ENCODE data around the gene CDH23. TPM values are rescaled to one million over a fixed set of nuclear protein-coding genes. Genes with fewer than 3 reads are reported as not detected.

The CDH23 gene
- total RNA-seq, 1 donor from 2014 or later, result 1.3 TPM

DNA sequence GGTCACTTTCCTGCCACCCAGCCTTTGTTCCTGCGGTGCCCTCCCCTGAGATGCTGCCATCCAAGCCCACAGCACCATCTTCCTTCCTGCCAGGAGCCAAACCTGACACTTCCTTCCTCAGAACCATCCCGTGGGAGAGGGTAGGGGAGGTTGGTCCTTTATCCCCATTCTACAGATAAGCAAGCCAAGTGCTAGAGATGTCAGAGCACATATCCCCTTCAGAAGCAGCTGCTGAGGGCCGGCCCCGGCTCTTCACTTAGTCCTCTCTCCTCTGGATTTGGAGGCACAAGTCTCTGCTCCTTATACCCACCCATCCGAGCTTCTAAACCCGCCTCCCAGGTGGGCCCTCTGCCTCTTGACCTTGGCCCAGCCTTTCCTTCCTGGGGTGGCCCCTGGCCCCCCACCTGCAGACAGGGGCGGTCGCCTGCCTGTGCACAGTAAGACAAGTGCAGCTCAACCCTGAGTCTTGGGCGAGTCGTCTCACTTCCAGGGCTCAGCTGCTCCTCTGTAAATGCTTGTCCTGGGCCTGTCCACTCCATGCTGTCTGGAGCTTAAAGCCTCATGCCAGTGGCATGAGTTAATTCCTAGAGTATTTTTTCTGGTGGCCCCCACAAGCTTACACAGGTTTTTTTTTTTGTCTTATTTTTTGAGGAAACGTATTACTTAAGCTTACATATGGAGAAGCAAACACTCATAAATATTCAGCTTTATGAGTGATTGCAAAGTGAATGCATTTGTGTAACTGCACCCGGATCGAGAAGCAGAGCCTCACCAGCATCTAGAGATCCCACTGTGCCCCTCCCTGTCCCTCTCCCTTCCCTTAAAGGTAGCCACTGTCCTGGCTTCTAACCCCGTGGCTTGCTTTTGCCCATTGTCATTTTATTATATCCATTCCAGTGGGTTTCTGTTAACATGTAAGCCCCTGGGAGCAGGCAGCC lies 125.1 kb downstream of the CDH23 start:
- no peaks in the 10 kb centered on the region for H3K4me1 Mint-ChIP-seq
- intact Hi-C loops (cut with micrococcal nuclease), result no loop called here

DNA sequence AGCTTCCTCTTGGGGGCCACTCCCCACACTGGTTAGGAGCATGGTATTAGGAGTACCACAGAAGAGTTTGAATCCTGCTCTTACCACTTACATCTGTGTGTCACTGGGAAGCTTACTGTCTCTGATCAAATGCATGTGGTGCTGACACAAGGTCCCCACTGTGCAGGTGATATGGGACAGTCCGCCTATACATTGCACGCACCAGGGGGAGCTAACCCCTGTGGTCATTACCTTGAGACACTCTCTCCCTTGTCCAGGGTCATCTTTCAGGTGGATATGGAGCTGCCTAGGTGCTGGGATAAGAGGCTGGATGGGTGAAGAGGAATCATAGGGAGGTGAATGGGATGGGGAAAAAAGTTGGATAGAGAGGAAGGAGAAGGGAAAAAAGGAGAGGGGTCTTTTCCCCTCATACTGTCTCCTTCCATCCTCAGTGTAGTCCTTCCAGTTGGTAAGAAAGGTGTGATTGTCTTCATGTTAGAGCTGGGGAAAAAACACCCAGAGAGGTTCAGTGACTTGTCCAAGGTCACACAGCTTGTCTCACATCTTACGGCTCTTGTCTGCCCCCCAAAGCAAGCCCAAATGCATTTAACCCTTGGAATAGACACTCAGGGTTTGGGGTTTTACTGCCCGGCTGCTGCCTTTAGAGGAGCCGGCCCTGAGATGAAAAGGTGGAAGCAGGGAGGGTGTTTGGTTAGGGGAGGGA lies 125.9 kb downstream of the CDH23 start:
- Mint-ChIP-seq H3K27ac (peak overlapping the region; percentile 47), H3K27me3 (peaks cover 5% of the 10 kb centered on the region), H3K4me1 (no peaks in the 10 kb centered on the region), H3K4me3 (no peak overlapping the region), H3K36me3 (ENCODE audit: low read depth) (no peaks in the 10 kb centered on the region), H3K9me3 (no peaks in the 10 kb centered on the region)
- DNase-seq, result no peak
- intact Hi-C loops (cut with micrococcal nuclease), result no loop called here

More for the DNA sequence above, 125.1 kb downstream of the CDH23 start:
- Mint-ChIP-seq H3K27ac (peak overlapping the region; percentile 47), H3K27me3 (peaks cover 5% of the 10 kb centered on the region), H3K9me3 (no peaks in the 10 kb centered on the region), H3K36me3 (ENCODE audit: low read depth) (no peaks in the 10 kb centered on the region), H3K4me3 (no peak overlapping the region)
- DNase-seq, result no peak

DNA sequence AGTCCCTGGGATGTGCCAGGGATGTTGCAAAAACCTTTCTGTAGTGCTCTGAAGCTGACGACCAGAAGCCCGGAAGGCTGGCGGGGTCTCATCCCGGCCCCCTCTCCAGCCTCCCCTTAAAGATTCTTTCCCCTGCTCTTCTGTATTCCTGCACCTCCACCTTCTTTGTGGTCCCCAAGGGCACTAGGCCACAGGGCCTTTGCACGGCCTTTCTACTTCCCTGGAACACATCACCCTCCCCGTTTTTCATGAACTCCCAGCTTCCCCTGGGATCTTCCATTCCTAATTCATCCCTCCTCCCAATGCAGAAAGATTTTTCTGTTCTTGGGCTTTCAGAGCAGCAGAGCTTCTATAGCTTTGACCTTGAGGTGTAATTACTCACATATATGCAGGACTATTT lies 127.0 kb downstream of the CDH23 start:
- intact Hi-C loops (cut with micrococcal nuclease), result no loop called here
- Mint-ChIP-seq H3K4me1 (no peaks in the 10 kb centered on the region), H3K27me3 (peaks cover 5% of the 10 kb centered on the region), H3K9me3 (no peaks in the 10 kb centered on the region), H3K4me3 (no peak overlapping the region), H3K27ac (no peak overlapping the region), H3K36me3 (ENCODE audit: low read depth) (no peaks in the 10 kb centered on the region)
- no peak for DNase-seq

DNA sequence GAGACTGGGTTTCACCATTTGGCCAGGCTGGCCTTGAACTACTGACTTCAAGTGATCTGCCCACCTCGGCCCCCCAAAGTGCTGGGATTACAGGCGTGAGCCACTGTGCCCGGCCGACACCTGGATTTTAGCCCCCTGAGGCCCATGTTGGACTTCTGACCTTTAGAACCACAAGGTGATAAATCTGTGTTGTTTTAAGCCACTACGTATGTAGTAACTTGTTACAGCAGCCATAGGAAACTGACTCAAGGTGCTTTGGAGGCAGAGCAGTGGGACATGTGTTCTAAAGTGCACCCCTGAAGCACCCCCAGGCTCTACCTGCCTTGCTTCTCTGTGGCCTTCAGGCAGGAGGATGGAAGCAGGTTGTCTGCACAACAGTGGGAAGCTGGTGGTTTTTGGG lies 128.4 kb downstream of the CDH23 start:
- Mint-ChIP-seq H3K4me1 (no peaks in the 10 kb centered on the region), H3K9me3 (no peaks in the 10 kb centered on the region), H3K27ac (no peak overlapping the region), H3K4me3 (no peak overlapping the region), H3K36me3 (ENCODE audit: low read depth) (no peaks in the 10 kb centered on the region), H3K27me3 (peaks cover 5% of the 10 kb centered on the region)
- no peak for DNase-seq
- intact Hi-C loops (cut with micrococcal nuclease), result no loop called here

DNA sequence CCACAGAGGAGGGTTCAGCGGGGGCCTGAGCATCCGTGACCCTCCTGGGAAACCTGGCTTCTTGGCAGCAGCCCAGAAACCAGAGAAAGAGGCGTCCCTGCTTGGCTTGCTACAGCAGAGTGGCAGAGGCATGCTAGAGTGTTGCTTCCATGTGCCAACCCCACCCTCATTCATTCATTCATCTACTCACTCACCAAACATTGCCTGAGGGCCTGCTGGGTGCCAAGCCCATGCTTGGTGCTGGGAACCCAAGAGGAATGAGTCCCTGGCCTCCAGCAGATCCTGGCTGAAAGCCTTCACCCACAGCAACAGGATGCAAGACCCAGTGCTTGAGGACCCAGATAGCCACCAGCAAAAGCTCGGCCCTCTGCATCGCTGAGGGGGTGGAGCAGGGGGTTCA lies 129.0 kb downstream of the CDH23 start:
- H3K4me1 Mint-ChIP-seq, result no peaks in the 10 kb centered on the region
- no peak for DNase-seq
- intact Hi-C loops (cut with micrococcal nuclease), result no loop called here
- H3K4me3 Mint-ChIP-seq, result no peak overlapping the region
- H3K27ac Mint-ChIP-seq, result no peak overlapping the region
- no peaks in the 10 kb centered on the region for H3K9me3 Mint-ChIP-seq
- H3K36me3 Mint-ChIP-seq (ENCODE audit: low read depth), result no peaks in the 10 kb centered on the region
- peaks cover 5% of the 10 kb centered on the region for H3K27me3 Mint-ChIP-seq

DNA sequence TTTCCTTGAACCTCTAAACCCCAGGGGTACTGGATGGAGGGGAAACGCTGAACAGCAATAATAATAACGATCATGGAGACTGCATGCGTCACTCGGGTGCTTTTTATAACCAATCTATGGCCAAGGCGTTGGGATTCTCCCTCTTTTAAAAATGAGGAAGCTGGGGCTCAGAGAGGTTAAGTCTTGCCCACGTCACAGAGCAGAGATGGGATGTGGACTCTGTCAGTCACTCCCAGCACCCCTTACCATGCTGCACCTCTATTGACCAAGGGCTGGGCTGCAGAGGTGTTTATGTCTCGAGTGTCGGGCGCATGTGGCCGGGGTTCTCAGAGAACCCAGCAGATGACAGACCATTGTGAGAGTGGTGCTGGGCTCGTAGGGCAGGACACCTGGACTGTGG lies 129.9 kb downstream of the CDH23 start:
- intact Hi-C loops (cut with micrococcal nuclease), result no loop called here
- Mint-ChIP-seq H3K36me3 (ENCODE audit: low read depth) (no peaks in the 10 kb centered on the region), H3K27ac (no peak overlapping the region), H3K4me1 (peaks cover 5% of the 10 kb centered on the region), H3K4me3 (no peak overlapping the region), H3K9me3 (no peaks in the 10 kb centered on the region), H3K27me3 (peaks cover 5% of the 10 kb centered on the region)
- DNase-seq, result no peak

DNA sequence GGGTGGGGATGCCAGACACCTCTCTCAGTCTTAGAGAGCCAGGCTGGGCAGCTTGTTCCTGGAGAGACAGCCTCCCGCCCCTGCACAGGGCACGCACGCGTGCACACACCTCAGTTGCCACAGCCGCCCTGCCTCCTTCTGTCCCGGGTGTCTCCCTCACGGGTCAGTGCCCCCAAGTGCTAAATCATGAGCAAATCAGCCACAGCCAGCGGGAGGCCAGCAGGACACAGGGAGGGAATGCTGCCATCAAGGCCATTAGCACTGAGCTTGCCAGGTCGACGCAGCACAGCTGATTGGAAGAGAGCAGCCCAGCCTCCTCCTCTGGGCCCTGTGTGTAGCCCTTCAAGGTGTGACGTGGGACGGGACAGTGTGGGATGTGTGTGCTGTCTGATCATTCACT lies 130.4 kb downstream of the CDH23 start:
- Mint-ChIP-seq H3K27me3 (peaks cover 5% of the 10 kb centered on the region), H3K4me1 (peaks cover 9% of the 10 kb centered on the region), H3K4me3 (no peak overlapping the region), H3K27ac (no peak overlapping the region), H3K36me3 (ENCODE audit: low read depth) (no peaks in the 10 kb centered on the region), H3K9me3 (no peaks in the 10 kb centered on the region)
- intact Hi-C loops (cut with micrococcal nuclease), result no loop called here
- no peak for DNase-seq

DNA sequence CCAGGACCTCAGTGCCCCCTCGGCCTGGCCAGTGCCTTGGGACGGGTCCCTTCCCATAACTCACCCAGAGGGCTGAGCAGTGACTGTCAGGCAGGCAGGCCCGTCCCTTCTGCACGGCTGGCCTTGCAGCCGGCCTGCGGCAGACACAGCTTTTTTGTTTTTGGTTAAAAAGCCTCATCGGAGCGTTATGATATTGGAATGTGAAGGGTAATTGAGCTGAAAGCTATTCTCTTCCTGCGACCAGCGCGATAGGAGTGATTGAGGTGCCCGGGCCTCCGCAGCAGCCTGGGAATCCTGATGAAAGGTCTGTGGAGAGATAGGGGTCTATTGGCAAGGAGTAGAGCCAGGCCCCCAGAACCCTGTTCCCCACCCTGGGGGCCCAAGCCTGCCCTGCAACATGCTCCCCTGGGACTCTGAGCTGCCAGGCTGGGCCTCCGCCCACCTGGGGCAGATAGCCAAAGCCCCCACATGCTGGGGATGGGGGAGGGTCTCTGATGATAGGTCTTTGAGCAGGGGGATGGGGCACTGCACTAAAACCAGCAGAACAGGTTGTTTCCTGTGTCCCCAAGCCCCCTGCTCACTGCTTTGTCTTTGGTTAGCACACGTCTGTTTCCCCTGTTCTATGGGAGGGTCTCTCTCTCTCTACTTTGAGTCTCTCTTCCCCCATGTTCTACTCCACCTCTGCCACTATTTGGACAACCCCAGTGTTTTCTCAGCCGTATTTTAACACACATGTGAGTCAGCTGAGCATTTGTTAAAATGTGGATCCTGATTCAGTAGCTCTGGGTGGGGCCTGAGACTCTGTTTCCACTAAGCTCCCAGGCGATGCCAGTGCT lies 131.9 kb downstream of the CDH23 start:
- Mint-ChIP-seq H3K27ac (no peak overlapping the region), H3K4me1 (peaks cover 10% of the 10 kb centered on the region), H3K9me3 (peaks cover 3% of the 10 kb centered on the region), H3K27me3 (peaks cover 2% of the 10 kb centered on the region), H3K36me3 (ENCODE audit: low read depth) (no peaks in the 10 kb centered on the region), H3K4me3 (no peak overlapping the region)
- DNase-seq, result no peak
- intact Hi-C loops (cut with micrococcal nuclease), result no loop called here

DNA sequence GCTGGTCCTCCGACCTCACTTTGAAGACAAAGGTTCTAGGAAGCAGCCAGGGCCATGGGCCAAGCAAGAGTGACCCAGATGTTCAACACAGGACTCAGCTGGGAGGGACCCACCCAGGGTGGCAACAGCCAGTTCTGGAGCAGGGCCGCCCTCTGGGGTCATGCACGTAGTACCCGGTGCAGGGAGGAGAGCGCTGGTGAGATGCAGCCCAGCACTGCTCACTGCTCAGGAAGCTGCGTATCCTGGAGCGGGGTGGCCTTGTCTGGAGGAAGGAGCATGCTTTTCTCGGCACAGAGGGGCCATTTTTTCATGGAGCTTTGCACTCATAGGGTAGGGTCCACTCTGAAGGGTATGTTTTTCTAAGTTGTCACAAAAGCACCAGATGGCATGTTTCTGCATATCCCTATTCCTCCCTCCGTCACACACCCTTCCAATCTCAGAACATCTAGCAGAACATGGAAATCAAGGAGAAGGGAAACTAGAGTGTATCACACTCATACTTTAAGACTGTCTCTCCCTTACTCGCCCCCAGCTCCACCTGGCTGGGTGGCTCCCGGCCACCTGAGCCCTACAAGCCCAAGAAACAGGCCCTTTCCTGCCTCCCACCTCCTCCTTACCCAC lies 132.6 kb downstream of the CDH23 start:
- H3K36me3 Mint-ChIP-seq (ENCODE audit: low read depth), result no peaks in the 10 kb centered on the region
- DNase-seq, result no peak
- peak overlapping the region; percentile 35 for H3K27ac Mint-ChIP-seq
- H3K4me3 Mint-ChIP-seq, result no peak overlapping the region
- intact Hi-C loops (cut with micrococcal nuclease), result no loop called here
- peaks cover 3% of the 10 kb centered on the region for H3K9me3 Mint-ChIP-seq
- peaks cover 2% of the 10 kb centered on the region for H3K27me3 Mint-ChIP-seq
- H3K4me1 Mint-ChIP-seq, result peaks cover 10% of the 10 kb centered on the region

DNA sequence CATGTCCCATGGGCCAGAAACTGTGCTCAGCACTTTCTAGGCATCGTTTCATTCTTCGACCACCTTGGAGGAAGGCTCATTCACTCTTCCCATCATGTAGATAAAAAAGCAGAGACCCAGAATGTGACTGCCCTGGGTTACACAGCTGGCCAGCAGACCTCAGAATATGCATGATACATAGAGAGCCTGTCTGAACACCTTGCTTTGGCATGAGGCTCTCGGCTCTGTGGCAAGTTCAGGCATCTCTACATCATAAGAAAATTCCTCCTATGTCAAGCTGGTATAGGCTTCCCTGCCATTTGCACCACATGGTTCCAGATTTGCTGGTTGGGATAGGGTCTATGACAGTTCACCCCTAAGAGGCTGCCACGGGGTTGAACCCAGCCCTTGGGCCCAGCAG lies 134.1 kb downstream of the CDH23 start:
- H3K27me3 Mint-ChIP-seq, result no peaks in the 10 kb centered on the region
- no peak for DNase-seq
- H3K27ac Mint-ChIP-seq, result peak overlapping the region; percentile 94
- H3K9me3 Mint-ChIP-seq, result peaks cover 3% of the 10 kb centered on the region
- H3K4me3 Mint-ChIP-seq, result no peak overlapping the region
- peaks cover 10% of the 10 kb centered on the region for H3K4me1 Mint-ChIP-seq
- H3K36me3 Mint-ChIP-seq (ENCODE audit: low read depth), result no peaks in the 10 kb centered on the region
- intact Hi-C loops (cut with micrococcal nuclease), result loop anchor here (5.0 kb wide), 1 partner anchor 72 kb away; no protein-coding TSS in a partner anchor

DNA sequence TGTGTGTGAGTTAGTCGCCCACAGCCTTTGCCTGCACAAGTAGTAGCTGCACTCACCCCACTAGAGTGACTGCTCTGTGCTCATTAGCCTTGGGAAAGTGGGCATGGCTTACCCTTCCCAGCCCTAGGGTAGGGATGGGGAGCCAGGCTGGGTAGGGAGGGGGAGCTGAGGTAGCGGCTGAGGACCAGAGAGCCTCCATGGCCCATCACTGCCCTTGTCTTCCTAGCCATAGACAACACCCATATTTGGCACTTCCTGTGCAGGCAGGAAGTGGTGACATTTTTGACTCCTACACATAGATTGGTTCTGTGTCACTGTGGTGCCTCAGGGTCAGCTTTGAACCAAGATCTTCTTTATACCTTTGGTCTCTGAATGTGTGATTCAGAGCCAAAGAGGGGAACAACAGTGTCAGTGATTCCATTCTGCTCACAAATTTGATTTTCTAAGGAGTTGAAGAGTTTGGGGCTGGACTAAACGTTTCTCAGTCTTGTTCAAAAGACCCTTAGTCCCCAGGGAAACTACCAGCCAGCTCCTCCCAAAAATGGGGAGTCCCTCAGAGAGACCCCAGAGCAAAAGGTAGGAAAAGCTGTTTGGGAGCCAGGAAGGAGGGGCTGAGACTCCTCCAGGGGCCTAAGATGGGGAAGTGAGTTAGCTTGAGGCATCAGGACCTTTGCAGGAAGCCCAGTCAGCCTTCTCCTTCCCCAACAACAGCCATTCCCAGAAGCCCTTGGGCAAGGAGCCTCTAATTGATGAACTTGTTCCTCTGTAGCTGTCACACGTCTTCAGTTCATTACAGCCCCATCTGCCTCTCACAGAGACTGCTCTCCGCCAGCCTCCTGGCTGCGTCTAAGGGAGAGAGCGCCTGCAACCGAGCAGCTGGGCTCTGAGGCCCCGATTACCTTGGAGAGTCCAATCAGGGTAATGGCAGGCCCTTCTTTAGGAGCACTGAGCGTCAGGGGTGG lies 135.0 kb downstream of the CDH23 start:
- Mint-ChIP-seq H3K27me3 (no peaks in the 10 kb centered on the region), H3K4me1 (peaks cover 16% of the 10 kb centered on the region), H3K9me3 (peaks cover 3% of the 10 kb centered on the region), H3K4me3 (peak overlapping the region; percentile 42), H3K27ac (peak overlapping the region; percentile 94), H3K36me3 (ENCODE audit: low read depth) (no peaks in the 10 kb centered on the region)
- intact Hi-C loops (cut with micrococcal nuclease), result loop anchor here (5.0 kb wide), 1 partner anchor 71 kb away; no protein-coding TSS in a partner anchor
- peak; percentile 74 for DNase-seq

DNA sequence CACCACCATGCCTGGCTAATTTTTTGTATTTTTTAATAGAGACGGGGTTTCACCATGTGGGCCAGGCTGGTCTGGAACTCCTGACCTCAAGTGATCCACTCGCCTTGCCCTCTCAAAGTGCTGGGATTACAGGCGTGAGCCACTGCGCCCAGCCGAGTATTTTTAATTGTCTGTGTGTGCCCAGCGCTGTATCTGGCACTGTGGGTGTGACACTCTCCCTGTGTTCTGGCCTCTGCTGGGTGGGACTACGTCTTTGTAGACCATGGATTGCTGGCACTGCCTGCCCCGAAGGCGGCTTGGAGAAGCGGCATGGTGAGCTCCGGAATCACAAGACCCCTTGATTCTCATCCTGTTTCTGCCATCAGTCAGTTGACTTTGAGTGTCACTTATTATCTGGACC lies 136.2 kb downstream of the CDH23 start:
- Mint-ChIP-seq H3K36me3 (ENCODE audit: low read depth) (no peaks in the 10 kb centered on the region), H3K27ac (peak overlapping the region; percentile 80), H3K27me3 (no peaks in the 10 kb centered on the region), H3K4me3 (no peak overlapping the region), H3K9me3 (peaks cover 3% of the 10 kb centered on the region), H3K4me1 (peaks cover 16% of the 10 kb centered on the region)
- intact Hi-C loops (cut with micrococcal nuclease), result loop anchor here (5.0 kb wide), 1 partner anchor 69 kb away; no protein-coding TSS in a partner anchor
- DNase-seq, result no peak

Data from activated CD4-positive, alpha-beta T cell treated with anti-CD3 and anti-CD28 coated beads, Interleukin-2, amount 10 ng/mL, durations not matched to agents 24 days and 14 days (primary cell).